ENCODE measurements around the gene SEC14L3. TPM values are rescaled to one million over a fixed set of nuclear protein-coding genes. Genes with fewer than 3 reads are reported as not detected.

Gene SEC14L3
- total and polyA plus RNA-seq, 2 of the 13 experiments (the other 11 are each of a cell fraction or from before 2014, with no cell fraction given) = not detected

DNA sequence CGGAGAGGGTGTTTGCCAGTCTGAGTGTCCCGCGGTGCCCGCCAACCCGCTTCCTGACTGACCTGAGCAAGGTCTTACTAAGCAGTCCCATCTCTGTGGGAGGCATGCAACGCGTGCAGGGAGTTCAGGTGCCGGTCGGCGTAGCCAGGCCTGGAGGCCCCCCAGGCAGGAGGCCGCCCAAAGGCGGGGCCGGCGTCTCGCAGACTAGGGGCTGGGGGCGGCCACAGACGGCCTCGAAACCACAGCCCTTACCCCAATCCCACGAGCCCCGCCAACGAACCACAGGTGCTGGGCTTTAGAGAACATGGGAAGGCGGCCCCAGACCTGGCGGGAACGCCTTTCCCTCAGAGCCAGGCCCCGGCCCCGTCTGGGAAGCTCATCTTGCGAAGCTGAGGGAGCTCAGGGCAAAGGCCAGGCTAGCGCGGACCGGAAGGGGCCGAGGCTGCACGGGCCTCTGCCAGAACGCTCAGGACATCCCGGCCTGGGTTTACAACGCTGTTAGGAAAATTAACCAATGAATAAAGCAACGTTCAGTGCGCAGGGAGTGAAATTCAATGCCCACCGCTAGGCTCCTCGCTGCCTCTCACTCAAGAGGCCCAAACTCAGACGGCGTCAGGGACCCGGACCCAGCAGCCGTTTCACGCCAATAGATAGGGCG, 48.4 kb downstream of the SEC14L3 start (continued):
- TF ChIP-seq ZNF614 (CRISPR knock-in tag; IDR thresholded peaks at IDR 0.05; ENCODE audit: borderline replicate concordance) (no peak), ETV6 (CRISPR knock-in tag; conservative IDR thresholded peaks at IDR 0.05) (no peak; the same call in 1 of the 2 replicates), ZNF326 (CRISPR knock-in tag; IDR thresholded peaks at IDR 0.05; ENCODE audit: borderline replicate concordance) (no peak)
- TF ChIP-seq, protein P1, sequence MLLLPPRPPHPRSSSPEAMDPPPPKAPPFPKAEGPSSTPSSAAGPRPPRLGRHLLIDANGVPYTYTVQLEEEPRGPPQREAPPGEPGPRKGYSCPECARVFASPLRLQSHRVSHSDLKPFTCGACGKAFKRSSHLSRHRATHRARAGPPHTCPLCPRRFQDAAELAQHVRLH (CRISPR knock-in tag; IDR thresholded peaks at IDR 0.05; ENCODE audit: borderline replicate concordance, low read depth) = no peak; the same call in 1 of the 2 replicates
- TF ChIP-seq, protein P2, sequence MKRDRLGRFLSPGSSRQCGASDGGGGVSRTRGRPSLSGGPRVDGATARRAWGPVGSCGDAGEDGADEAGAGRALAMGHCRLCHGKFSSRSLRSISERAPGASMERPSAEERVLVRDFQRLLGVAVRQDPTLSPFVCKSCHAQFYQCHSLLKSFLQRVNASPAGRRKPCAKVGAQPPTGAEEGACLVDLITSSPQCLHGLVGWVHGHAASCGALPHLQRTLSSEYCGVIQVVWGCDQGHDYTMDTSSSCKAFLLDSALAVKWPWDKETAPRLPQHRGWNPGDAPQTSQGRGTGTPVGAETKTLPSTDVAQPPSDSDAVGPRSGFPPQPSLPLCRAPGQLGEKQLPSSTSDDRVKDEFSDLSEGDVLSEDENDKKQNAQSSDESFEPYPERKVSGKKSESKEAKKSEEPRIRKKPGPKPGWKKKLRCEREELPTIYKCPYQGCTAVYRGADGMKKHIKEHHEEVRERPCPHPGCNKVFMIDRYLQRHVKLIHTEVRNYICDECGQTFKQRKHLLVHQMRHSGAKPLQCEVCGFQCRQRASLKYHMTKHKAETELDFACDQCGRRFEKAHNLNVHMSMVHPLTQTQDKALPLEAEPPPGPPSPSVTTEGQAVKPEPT (CRISPR knock-in tag; IDR thresholded peaks at IDR 0.05; ENCODE audit: low read depth) = peak; percentile 83

- Histone ChIP-seq H3K4me3 (replicated peaks in 1 of 3; ENCODE audit: insufficient read depth in 1 of 3, low read depth in 2 of 3, low read length in 3 of 3) (peak overlapping the region; percentile 67 to 89 (median 72)), H3K36me3 (replicated peaks in 1 of 2; ENCODE audit: control insufficient read depth in 1 of 2, insufficient read depth in 2 of 2, low read length in 2 of 2) (peaks cover 0 to 7% of the 10 kb centered on the region in 2 experiments; a peak in 2 of 5 replicates), H3K4me1 (ENCODE audit: insufficient read depth, low read length) (peaks cover 70% of the 10 kb centered on the region), H3K9me3 (ENCODE audit: low read length) (no peaks in the 10 kb centered on the region), H3K9ac (ENCODE audit: insufficient read depth, low read depth, low read length) (peak overlapping the region; percentile 89), H3K4me2 (ENCODE audit: low read depth, low read length) (peak overlapping the region; percentile 99), H3K79me2 (ENCODE audit: insufficient read depth, low read length) (peaks cover 19% of the 10 kb centered on the region), H3K27me3 (ENCODE audit: control insufficient read depth in 1 of 2, insufficient read depth in 2 of 2, low read length in 2 of 2) (no peaks in the 10 kb centered on the region), H2AFZ (ENCODE audit: low read length) (no peak overlapping the region), H4K20me1 (ENCODE audit: insufficient read depth, low read length) (no peaks in the 10 kb centered on the region), H3K27ac (ENCODE audit: extremely low read length, insufficient read depth, low read length) (peak overlapping the region; percentile 96)
- intact Hi-C loops (cut with micrococcal nuclease; ENCODE audit: unreplicated experiment) (no loop called here), in situ Hi-C loops (cut with HindIII; ENCODE audit: extremely low pct_ligation_motif_present, low pct_unique_long_range_greater_than_20kb) (no loop called here)
- 17% methylated on average over 16 of the region's 18 CpGs for WGBS (ENCODE audit: low lambda C conversion rate)
- POLR2A ChIA-PET = interaction anchor here (1.1 to 7.2 kb wide), 14 partner anchors 10 to 656 kb away, joined by 3 to 164 read pairs (median 10); partner anchors contain the start of genes CCDC157, PES1, RNF215 and SEC14L2
- CTCF ChIA-PET (ENCODE audit: low intra/inter-chr PET ratio, low total read pairs) = no interaction called here
- BruUV-seq (replicated peaks) = no TSS peak
- DNase-seq (ENCODE audit: low spot score) = peak; percentile 81
- ATAC-seq = peak; percentile 18
- FAIRE-seq = no peak
- no peak for TF ChIP-seq ZNF775 (CRISPR knock-in tag; IDR thresholded peaks at IDR 0.05; ENCODE audit: borderline replicate concordance)
- TF ChIP-seq ZBTB49 (CRISPR knock-in tag; IDR thresholded peaks at IDR 0.05; ENCODE audit: borderline replicate concordance) = no peak
- TF ChIP-seq ISL2 (CRISPR knock-in tag; IDR thresholded peaks at IDR 0.05) = no peak
- TF ChIP-seq RELA (CRISPR knock-in tag; IDR thresholded peaks at IDR 0.05) = no peak
- no peak for TF ChIP-seq ZNF773 (CRISPR knock-in tag; IDR thresholded peaks at IDR 0.05; ENCODE audit: borderline replicate concordance)
- TF ChIP-seq KAT7 (CRISPR knock-in tag; IDR thresholded peaks at IDR 0.05; ENCODE audit: borderline replicate concordance) = no peak
- TF ChIP-seq, protein P3, sequence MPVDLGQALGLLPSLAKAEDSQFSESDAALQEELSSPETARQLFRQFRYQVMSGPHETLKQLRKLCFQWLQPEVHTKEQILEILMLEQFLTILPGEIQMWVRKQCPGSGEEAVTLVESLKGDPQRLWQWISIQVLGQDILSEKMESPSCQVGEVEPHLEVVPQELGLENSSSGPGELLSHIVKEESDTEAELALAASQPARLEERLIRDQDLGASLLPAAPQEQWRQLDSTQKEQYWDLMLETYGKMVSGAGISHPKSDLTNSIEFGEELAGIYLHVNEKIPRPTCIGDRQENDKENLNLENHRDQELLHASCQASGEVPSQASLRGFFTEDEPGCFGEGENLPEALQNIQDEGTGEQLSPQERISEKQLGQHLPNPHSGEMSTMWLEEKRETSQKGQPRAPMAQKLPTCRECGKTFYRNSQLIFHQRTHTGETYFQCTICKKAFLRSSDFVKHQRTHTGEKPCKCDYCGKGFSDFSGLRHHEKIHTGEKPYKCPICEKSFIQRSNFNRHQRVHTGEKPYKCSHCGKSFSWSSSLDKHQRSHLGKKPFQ (CRISPR knock-in tag; IDR thresholded peaks at IDR 0.05; ENCODE audit: insufficient replicate concordance) = no peak
- no peak for TF ChIP-seq ZNF777 (CRISPR knock-in tag; IDR thresholded peaks at IDR 0.05)
- TF ChIP-seq PAX8 (CRISPR knock-in tag; IDR thresholded peaks at IDR 0.05; ENCODE audit: borderline replicate concordance) = no peak
These were observed 49.1 kb downstream of the SEC14L3 start for GRCh38 chr22:30422481-30423300.

Data from HepG2 (cell line).